RCC 7860 (cell line): Measurements from ENCODE around the gene SCUBE2.

Source experiments
- DNase-seq: peaks from one replicate; pipeline ENCODE4 v3.0.0-alpha.2; 2015; ENCODE audit warnings: low spot score
- FAIRE-seq: peaks from 2 replicates; lab custom pipeline; 2012; peaks lifted over from hg19 to GRCh38; lab: Jason Lieb, UNC

Gene SCUBE2

DNA sequence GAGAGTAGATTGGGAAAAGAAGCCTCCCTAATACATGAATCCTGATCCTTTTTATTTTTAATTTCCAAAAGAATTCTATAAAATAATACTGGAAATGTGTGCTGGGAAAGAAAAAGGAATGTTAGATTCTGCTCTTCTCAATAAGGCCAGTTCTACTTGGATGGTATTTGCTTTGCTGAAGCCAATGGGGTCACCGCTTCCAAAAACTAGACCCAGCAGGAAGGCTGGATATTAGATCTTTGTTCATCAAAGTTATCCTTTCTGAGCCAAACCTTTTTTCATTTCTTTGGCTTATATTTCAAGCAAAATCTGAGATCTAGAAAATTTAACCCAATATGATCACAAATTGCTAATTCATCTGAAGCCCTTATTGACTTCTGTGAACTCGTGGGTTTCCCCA, 41.4 kb downstream of the SCUBE2 start:
- FAIRE-seq (no peak), DNase-seq (no peak)

DNA sequence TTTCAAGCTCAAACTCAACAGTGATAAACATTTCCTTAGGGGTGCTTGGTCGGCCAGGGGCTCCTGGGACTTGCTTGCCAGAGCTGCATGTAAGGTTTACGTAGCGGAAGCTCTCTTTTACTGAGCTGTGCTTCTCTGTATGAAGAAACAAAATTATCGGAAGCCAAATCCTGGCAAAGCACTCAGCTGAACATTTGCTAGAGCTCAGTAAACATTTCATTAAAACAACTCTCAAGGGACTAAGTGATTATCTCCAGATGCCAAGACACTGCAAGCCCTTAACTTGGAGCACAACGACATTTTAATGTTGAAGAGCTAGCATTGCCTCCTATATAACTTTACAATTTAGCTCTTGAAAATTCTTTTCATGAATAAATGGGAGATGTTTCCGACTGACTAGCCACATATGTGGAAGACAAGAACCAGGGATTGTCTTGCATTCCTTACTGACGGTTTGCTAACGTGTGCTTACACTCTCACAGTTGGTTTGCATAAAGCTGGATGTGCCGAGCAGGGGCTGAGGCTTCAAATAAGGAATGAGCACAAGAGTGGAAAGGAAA, 43.4 kb downstream of the SCUBE2 start:
- FAIRE-seq, result no peak
- DNase-seq, result no peak

DNA sequence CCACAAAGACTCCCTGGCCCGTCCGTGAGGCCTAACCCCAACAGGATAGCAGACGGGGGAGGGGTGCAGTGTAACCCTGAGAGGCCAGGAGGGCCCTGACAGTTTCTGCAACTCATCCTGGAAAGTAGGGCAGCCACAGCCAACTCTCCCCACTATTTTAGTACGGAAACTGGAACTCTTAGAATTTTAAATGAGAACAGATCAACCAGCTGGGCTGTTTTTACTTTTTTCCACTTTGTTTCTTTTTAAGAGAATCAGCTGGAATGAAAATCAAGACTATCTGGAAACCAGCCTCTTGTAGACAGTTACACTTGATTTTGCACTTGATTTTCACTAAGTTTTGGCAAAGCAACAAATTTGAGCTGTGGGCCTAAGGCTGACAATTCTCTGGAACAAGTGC, 44.9 kb downstream of the SCUBE2 start:
- DNase-seq, result no peak
- FAIRE-seq, result no peak

DNA sequence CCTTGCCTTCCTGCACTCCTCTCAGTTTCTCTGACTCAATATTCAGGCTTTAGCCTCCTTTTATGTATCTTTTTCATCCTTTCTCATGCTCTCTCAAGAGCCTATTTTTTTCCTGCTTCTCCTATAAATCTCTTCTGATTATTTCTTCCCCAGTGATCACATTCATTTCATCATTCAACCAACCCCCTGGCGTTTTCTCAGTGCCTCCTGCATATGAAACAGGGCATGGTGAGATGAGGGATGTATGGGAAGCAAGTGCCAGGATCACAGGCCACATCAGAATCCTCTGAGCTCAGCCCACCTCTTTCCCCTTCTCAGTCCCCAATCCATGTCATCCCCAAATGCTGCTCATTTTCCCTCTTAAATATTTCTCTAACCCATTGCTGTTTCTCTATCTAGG, 48.9 kb downstream of the SCUBE2 start:
- FAIRE-seq, result no peak
- no peak for DNase-seq

DNA sequence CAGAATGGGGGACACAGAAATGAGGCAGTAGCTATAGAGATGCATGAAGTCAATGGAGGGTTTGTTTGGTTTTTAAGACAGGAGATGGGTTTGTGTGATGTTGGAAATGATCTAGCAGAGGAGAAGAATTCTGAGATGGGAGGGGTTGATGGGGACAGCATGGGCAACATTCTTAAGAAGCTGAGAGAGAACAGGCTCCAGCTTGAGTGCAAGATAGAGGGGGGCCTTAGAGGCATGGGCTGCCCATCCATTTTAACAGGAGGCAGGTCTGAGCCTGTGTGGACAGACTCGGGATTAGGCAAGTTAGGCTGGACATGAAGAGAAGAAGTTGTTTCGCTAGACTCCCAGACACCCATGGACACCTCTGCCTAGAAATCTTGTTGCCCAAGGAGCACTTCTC, 49.7 kb downstream of the SCUBE2 start:
- FAIRE-seq, result no peak

DNA sequence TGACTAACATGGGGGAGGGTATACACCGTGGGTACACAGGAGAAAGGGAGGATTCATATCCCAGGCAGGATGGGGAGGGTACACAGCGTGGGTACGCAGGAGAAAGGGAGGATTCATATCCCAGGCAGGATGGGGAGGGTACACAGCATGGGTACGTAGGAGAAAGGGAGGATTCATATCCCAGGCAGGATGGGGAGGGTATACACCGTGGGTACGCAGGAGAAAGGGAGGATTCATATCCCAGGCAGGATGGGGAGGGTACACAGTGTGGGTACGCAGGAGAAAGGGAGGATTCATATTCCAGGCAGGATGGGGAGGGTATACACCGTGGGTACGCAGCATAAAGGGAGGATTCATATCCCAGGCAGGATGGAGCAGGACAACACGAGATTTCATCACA, 51.0 kb downstream of the SCUBE2 start:
- DNase-seq, result no peak
- no peak for FAIRE-seq

More for the DNA sequence above, 49.7 kb downstream of the SCUBE2 start:
- no peak for DNase-seq

DNA sequence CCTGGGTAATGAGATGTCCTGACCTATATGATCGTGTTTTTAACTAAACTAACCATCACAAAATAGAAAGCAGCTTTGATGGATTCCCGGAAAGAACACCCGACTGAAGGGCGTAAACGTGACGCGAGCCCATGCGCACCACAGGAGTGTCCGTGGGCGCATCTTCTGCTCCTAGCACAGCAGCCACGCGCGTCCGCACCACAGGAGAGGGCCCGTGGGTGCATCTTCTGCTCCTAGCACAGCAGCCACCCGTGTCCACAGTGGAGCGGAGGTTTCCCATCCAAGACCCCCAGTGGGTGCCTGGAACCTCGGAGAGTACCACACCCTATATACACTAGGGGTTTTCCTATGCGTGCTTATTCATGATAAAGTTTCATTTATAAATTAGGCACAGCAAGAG, 51.5 kb downstream of the SCUBE2 start:
- no peak for DNase-seq
- FAIRE-seq, result no peak

DNA sequence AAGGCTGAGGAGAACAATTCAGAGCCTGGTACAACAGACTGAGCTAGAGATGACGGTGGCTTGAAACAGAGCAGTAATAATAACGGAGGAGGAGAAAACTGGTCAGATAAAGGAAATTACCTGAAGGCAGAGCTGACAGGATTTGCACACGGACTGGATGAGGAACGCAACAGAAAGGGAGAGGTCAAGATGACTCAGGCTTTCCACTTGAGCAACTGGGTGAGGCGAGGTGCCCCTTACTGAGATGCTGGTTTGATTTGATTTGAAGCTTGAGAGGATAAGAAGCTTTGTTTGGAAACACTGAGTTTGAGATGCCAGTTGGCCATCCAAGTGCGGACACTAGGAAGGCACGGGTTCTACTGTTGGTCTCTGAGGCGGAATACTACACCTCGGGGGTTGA, 52.2 kb downstream of the SCUBE2 start:
- DNase-seq (peak; percentile 69), FAIRE-seq (peak; percentile 75)

DNA sequence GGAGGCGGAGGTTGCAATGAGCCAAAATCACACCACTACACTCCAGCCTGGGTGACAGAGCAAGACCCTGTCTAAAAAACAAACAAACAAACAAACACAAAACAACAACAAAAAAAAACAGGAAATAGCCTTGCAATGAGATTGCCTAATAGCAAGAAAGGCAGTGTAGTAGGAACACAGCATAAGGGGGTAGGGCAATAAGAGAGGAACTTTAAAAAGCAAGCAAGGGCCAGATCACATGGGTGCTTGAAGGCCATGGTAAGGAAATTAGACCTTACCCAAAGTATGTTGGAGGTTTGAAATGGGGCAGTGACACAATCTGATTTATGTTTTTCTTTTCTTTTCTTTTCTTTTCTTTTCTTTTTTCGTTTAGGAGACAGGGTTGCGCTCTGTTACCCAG, 52.9 kb downstream of the SCUBE2 start:
- DNase-seq, result no peak
- FAIRE-seq, result no peak

DNA sequence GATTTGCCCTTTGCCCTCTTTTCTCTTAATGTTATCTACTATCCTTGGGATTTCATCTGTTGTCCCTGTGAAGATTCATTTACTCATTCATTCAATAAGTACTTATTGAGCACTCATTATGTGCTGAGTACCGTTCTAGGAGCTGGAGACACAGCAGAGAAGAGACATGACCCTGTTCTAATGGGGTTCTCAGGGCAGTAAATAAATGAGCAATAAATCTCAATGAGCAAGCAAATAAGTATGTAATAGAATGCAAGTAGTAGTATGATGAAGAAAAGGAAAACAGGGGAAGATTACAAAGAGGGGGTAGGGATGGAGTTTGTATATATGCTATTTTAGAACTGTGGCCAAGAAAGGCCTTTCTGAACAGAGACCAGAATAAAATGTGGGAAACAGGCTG, 53.4 kb downstream of the SCUBE2 start:
- FAIRE-seq (no peak), DNase-seq (no peak)

DNA sequence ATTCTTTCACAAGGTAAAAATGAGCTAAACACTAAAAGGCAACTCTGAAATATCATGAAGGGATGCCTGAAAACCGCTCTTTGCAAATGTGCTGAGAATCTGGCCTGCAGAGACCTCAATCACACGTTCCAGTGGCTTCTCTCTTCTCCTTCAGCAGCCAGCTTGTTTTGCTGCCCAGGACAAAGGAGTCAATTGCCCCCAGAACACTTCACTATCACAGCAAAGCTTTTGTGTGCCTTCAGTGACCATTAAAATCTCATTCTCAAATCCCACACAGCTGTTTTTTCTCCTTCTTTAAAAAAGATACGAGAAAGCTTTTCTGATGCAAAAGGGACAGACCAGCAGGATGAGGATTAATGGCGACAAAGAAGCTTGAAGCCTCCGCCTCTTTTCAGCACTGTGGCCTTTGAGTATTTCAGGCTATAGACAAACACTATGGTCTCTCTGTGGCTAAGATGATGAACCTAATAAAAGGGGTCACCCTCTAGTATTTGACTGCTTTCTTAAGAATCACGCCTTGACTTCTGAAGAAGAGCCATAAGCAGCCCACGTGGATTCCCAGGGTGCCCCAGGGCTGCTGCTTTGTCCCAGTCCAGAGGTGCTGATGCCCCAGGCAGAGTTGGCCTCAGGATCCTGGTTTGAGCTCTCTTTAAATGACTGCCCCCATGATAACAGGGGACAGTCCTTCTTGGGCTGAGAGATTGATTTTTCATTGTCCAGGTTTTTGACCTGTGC, 54.2 kb downstream of the SCUBE2 start:
- no peak for DNase-seq
- FAIRE-seq, result no peak

DNA sequence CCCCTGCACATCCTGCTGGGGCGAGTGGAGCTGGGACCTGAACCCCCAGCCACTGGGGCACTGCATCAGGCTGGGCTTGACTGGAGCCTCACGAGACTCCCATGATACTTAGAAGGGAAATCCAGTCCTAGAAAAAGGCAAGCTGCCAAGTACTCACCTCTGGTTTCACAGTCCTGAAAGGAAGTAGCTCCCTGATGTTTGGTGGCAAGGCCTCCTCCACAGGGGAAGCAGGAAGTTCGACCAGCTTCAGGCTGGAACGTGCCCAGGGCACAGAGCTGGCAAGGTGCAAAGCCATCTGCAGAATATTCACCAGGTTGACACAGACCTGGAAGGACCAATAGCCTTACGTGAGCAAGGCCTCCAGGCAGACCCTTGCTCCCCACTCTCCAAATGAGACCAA, 60.8 kb downstream of the SCUBE2 start:
- DNase-seq (no peak), FAIRE-seq (no peak)

DNA sequence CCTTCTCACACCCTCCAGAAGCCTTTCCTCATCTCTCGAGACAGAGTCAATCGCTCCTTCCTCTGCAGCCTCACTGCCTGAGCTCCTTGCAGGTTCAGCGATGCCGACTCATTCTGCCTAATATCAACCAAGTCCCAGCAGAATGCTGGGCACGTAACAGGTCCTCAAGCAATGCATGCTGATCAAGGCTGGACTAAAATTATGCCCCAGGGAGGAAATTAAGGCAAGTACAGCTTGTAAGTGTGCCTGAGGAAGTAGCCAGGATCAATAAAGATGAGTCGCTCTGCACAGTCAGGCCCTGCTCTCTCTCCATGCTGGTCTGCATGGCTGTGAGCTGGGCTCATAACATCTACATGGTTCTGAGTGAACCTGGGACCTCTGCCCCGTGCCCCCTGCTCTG, 62.0 kb downstream of the SCUBE2 start:
- FAIRE-seq, result no peak
- no peak for DNase-seq

DNA sequence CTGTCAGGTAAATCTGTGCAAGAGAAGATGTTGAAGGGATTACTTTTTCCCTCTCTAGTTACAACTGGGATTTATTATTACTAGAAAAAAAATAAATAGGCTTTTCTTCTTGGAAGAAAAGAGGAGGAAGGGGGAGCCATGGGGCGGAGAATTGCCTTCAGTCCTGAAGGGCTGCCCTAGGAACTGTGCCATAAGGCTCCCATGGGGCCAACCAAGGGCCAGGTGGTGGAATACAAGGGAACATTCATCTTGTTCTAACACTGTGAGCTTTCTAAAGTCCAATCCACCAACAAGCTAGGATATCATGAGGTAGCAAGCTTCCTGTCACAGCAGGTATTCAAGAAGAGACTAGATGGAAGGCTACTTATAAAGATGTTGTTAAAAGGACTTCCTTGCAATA, 62.8 kb downstream of the SCUBE2 start:
- DNase-seq (no peak), FAIRE-seq (no peak)

DNA sequence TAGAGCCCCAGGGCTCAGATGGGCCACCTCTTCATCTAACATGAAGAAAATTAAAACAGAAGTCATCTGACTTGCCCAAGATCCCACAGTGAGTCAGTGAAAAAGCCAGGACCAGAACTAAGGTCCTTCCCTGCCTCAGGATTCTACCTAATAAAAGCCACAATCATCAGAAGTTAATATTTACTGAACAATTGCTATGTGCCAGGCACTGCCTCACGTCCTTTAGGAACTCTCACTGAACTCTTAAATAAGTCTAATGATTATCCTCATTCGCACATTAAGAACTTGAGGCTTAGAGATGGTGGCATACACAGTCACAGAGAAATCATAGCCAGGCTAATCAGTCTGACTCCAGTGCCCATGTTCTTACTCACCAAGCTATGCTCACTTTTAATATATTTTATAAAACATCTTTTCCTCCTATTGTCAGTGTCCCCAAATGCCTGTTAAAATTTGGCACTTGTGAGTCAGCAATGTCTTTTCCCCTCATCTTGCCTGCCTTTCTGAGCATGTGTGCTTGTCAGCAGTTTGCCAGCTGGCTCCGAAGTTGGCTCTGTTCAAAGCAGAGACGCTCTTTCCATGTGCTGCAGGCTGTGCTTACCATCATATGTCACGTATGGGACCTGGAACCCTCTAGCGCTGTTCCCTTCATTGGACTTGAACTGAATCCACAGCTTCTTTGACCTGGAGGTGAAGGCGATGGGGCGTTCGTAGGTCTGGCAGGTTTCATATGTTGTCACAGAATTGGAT, 66.1 kb downstream of the SCUBE2 start:
- DNase-seq (no peak), FAIRE-seq (peak; percentile 64)

DNA sequence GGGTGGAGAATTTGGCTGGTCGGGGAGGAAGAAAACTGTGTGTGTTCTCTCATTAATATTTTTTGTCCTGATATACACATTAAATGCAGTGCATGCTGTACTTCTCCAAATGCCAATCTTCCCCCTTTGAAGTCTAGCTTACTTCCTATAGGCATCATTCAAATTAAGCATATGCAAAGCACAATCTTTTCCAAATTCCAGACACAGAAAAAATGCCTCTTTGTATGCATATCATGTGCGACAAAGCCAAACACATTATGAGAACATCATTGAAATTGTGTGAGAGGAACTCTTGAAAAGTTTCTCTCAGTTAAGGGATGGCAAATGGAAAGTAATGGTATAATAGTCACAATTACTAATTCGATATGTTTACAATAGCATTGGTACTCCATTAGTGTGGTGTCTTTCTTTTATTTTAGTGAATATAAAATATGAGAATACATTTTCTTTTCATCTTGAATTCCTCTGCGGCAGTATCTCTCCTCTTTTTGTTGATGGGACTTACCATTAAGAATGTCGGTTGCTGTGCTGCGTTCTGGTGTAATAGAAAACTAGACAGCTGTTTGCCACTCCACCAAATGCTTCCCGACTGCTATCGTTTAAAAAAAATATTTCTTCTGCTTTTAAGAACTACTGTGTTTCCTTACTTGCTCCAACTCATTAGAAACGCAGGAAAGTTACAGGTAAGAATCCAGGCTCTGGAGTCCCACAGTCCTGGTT, 68.3 kb downstream of the SCUBE2 start:
- FAIRE-seq (no peak), DNase-seq (no peak)

DNA sequence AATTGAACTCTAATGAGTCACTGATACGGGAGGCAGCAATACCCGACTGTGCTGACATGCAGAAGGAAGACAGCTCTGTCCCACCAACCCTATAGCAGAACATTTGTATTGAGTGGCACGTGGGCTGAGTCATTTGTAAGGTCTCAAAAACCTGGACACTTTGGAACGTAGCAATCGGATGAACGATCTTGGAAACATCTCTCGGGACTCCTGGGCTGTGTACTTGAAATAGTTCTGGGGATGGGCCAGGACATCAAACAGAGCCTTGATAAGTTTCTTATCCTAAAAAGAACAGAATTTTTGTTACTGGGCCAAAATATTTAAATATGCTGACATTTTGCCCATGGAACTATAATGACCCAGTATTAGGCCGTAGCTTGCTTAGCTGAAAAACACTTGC, 70.5 kb downstream of the SCUBE2 start:
- FAIRE-seq (no peak), DNase-seq (no peak)

DNA sequence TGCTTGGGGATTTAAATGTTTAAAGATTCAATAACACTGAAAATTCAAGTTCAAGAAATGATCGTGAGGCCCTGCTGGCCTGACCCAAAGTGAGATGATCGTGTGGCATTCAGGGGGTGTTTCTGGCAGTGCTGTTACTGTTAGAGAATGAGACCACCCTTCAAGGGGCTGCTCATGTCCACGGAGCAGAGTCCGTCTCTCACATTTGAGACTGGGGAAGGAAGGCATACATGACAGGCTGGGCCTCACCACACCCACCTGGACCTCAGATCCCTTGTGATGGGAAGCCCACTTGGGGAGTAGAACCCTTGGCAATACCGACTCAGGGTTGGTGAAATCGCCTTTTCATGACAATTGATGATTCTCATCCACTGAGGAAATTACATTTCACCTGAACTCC, 71.5 kb downstream of the SCUBE2 start:
- DNase-seq (no peak), FAIRE-seq (no peak)

DNA sequence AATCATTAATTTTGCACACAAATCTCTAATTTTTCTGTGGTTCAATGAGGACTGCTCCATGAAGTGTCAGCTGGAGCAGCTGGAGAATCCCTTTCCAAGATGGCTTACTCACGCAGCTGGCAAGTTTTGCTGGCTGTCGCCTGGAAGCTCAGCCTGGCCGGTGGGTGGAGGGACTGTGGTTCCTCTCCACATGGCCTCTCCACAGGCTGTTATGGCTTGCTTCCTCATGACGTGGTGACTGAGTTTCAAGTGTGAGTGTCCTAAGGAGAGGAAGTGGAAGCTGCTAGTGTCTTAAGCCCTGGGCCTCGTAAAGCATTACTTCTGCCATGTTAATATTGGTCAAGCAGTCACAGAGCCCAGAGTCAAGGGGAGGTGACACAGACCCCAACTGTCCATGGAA, 73.6 kb downstream of the SCUBE2 start:
- DNase-seq (no peak), FAIRE-seq (no peak)

DNA sequence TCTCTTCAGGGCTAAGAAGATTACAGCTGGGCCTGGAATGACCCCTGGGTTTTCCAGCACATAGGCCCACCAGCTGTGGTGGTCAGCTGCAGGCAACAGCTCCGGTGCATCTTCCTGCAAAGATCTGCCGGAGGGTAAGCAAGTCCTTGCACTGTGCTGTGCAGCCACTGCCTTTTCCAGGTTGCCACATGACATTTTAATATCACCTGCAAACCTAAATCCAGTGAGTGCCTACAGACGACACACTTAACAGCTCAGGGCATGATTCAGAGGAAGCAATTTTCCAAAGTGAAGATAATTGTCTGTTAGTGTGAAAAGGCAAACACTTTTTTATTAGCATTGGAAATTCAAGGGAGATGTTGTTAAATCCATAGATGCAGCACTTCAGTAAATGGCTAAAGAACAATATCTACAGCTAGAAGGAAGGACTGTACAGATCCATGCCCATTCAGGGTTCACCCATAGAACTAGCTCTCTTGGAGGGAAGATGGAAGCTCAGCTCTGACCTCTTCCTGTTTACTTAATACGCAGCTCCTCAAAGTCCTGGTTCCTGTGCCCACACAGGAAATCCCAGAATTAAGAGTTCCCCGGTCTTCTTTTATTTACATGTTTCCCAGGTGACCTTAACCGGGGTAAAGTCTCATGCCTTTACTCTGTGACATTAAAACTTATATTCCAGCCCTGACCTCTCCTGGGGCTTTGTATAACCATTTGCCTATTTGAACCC, 74.3 kb downstream of the SCUBE2 start:
- DNase-seq (no peak), FAIRE-seq (no peak)

DNA sequence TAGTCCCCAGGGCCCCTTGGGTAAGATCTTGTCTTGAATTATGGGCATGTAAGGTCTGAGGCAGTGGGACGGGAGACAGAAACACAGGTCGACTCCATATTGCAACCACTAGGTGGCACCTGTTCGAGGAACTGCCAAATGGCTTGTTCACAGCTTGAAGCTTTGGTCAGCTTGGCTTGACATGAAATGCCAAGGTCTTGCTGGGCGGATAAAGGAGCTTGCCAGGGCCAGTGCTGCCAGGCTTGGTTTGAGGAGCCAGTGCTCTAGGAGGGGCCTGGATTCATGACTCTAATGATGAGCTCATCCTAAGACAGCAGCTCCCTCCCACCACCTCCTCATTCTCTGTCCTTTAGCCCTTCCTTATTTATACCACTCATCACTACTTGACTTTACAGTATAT, 75.7 kb downstream of the SCUBE2 start:
- no peak for FAIRE-seq

More for the DNA sequence above, 75.7 kb downstream of the SCUBE2 start:
- peak; percentile 51 for DNase-seq
